Esophagus squamous epithelium (tissue), 5 donors: ENCODE results near the gene ZC2HC1B. TPM values are rescaled to one million over a fixed set of nuclear protein-coding genes. Genes with fewer than 3 reads are reported as not detected.

Experiments used
- DNase-seq: peaks from one replicate; lab custom pipeline; 2025; lab: John Stamatoyannopoulos, UW
- H3K27ac ChIP-seq, 4 donors: fragments of 200-600 bp; sonication (generic); one replicate each; pipeline ENCODE4 v1.5.1; 2016 to 2019; ENCODE audit warnings: mild to moderate bottlenecking in 1 of 4
- H3K27me3 ChIP-seq, 4 donors: fragments of 200-600 bp; sonication (generic); 1 replicate in 3 of 4; 2 replicates in 1 of 4; pipeline versions ENCODE4 v1.5.1 to v1.6.0; 2017 to 2021; ENCODE audit warnings: antibody characterized with exemption in 1 of 4
- H3K36me3 ChIP-seq, 3 donors: fragments of 200-600 bp; sonication (generic); one replicate each; pipeline ENCODE4 v1.5.1; 2016 to 2019
- H3K4me1 ChIP-seq, 3 donors: fragments of 200-600 bp; sonication (generic); one replicate each; pipeline ENCODE4 v1.5.1; 2017 to 2019
- H3K4me3 ChIP-seq, 4 donors: fragments of 200-600 bp; sonication (generic); 1 replicate in 3 of 4; 2 replicates in 1 of 4; pipeline ENCODE4 v1.5.1; 2016 to 2019; ENCODE audit warnings: mild to moderate bottlenecking in 2 of 4, moderate library complexity in 1 of 4
- H3K9me3 ChIP-seq, 3 donors: fragments of 200-600 bp; sonication (generic); one replicate each; pipeline ENCODE4 v1.5.1; 2016 to 2019
- CTCF ChIP-seq, 6 experiments: fragments of 450-650 bp in 4 of 6; fragments of 200-600 bp in 2 of 6; sonication (generic) in 2 of 6; IDR thresholded peaks; one replicate each; pipeline ENCODE4 v1.5.1; 2016 to 2019; ENCODE audit warnings: antibody characterized with exemption in 6 of 6, mild to moderate bottlenecking in 4 of 6, moderate library complexity in 4 of 6
- POLR2A ChIP-seq, 4 donors: fragments of 450-650 bp; IDR thresholded peaks; one replicate each; pipeline ENCODE4 v1.6.1; 2017; ENCODE audit warnings: antibody characterized with exemption in 4 of 4, mild to moderate bottlenecking in 4 of 4, moderate library complexity in 3 of 4
- WGBS, 2 donors: methylation state at CpG; one replicate each; pipeline ENCODE4 v1.1.5; 2018; 5-methylcytosine and 5-hydroxymethylcytosine counted together
- intact Hi-C: fragments of 100-400 bp; cut with DNase I; formaldehyde crosslinking; loops from one replicate; pipeline ENCODE4 v1.15.0; 2022
- total RNA-seq, 4 donors: library from RNA; depleted of rRNA; stranded (reverse); fragments of >200 nt; gene quantifications; one replicate each; pipeline ENCODE4 v1.1.0, GENCODE V29; 2016
- donor health status: DM: yes; HTN: yes; CAD: no.

Gene ZC2HC1B
- total RNA-seq, 4 donors from 2014 or later: not detected

GRCh38 chr6:143936778-143937667, 72.7 kb downstream of the ZC2HC1B start:
- H3K27me3 ChIP-seq: no peaks in the 10 kb centered on the region
- WGBS, 2 donors: 72 to 74% methylated on average over 5 of the region's 5 CpGs
- no peak overlapping the region for H3K27ac ChIP-seq
- H3K9me3 ChIP-seq: peaks cover 0 to 1% (median 0%) of the 10 kb centered on the region in 3 donors
- no peak overlapping the region for H3K4me3 ChIP-seq
- H3K36me3 ChIP-seq: no peaks in the 10 kb centered on the region
- no peak for TF ChIP-seq CTCF (IDR thresholded peaks at IDR 0.05)
- no peak for TF ChIP-seq POLR2A (IDR thresholded peaks at IDR 0.05)
- no peak for DNase-seq
- peaks cover 0 to 9% (median 0%) of the 10 kb centered on the region in 3 donors for H3K4me1 ChIP-seq
- intact Hi-C loops: no loop called here

- TF ChIP-seq CTCF (IDR thresholded peaks at IDR 0.05): no peak
- no peak for TF ChIP-seq POLR2A (IDR thresholded peaks at IDR 0.05)
- H3K27ac ChIP-seq: no peak overlapping the region
- H3K4me1 ChIP-seq: peaks cover 0 to 9% (median 0%) of the 10 kb centered on the region in 3 donors
- H3K9me3 ChIP-seq: no peaks in the 10 kb centered on the region
- no peaks in the 10 kb centered on the region for H3K36me3 ChIP-seq
- intact Hi-C loops: no loop called here
- 67 to 86% methylated on average over 1 of the region's 1 CpG for WGBS, 2 donors
- H3K4me3 ChIP-seq: no peak overlapping the region
- no peak for DNase-seq
- H3K27me3 ChIP-seq: no peaks in the 10 kb centered on the region
These were observed 73.3 kb downstream of the ZC2HC1B start for GRCh38 chr6:143937668-143937970.

- 42 to 51% methylated on average over 4 of the region's 4 CpGs for WGBS, 2 donors
- Histone ChIP-seq H3K27me3 (no peaks in the 10 kb centered on the region), H3K9me3 (no peaks in the 10 kb centered on the region), H3K4me1 (peaks cover 0 to 9% (median 0%) of the 10 kb centered on the region in 3 donors), H3K27ac (no peak overlapping the region), H3K4me3 (no peak overlapping the region), H3K36me3 (no peaks in the 10 kb centered on the region)
- no peak for TF ChIP-seq CTCF (IDR thresholded peaks at IDR 0.05)
- DNase-seq: no peak
- intact Hi-C loops: no loop called here
These were observed 75.1 kb downstream of the ZC2HC1B start for GRCh38 chr6:143939364-143939763.

GRCh38 chr6:143940011-143940597, 75.8 kb downstream of the ZC2HC1B start:
- TF ChIP-seq POLR2A (IDR thresholded peaks at IDR 0.05) (no peak), CTCF (IDR thresholded peaks at IDR 0.05) (peak; percentile 47 to 80 (median 62))
- Histone ChIP-seq H3K9me3 (no peaks in the 10 kb centered on the region), H3K4me1 (peaks cover 0 to 9% (median 0%) of the 10 kb centered on the region in 3 donors), H3K27ac (no peak overlapping the region), H3K4me3 (no peak overlapping the region), H3K36me3 (no peaks in the 10 kb centered on the region), H3K27me3 (no peaks in the 10 kb centered on the region)
- DNase-seq: no peak
- intact Hi-C loops: loop anchor here (5.0 kb wide), 1 partner anchor 72 kb away; no protein-coding TSS in a partner anchor
- 39 to 51% methylated on average over 4 of the region's 4 CpGs for WGBS, 2 donors
